Measurements from ENCODE around the gene KRT77.
"Not testable (repeated sequence)": the region's sequence is repeated elsewhere in the genome, so short reads cannot be mapped to it uniquely, and the experiment has no call there.

KRT77 gene

GRCh38 chr12:52674433-52674775, 28.9 kb downstream of the KRT77 start:
- no peak for DNase-seq

GRCh38 chr12:52673713-52674432, 29.5 kb downstream of the KRT77 start:
- DNase-seq = no peak

GRCh38 chr12:52673217-52673616, 30.1 kb downstream of the KRT77 start:
- DNase-seq = no peak

GRCh38 chr12:52672321-52672933, 30.9 kb downstream of the KRT77 start:
- DNase-seq = no peak

GRCh38 chr12:52670961-52671360, 32.4 kb downstream of the KRT77 start:
- no peak for DNase-seq

GRCh38 chr12:52670506-52670905, 32.8 kb downstream of the KRT77 start:
- no peak for DNase-seq

GRCh38 chr12:52669941-52670340, 33.4 kb downstream of the KRT77 start:
- not testable (repeated sequence) for DNase-seq

- no peak for DNase-seq
Measured at GRCh38 chr12:52669426-52669825, 33.9 kb downstream of the KRT77 start.

- DNase-seq = no peak
Measured at GRCh38 chr12:52667931-52668330, 35.4 kb downstream of the KRT77 start.

GRCh38 chr12:52667509-52667908, 35.8 kb downstream of the KRT77 start:
- DNase-seq = no peak

- no peak for DNase-seq
Measured at GRCh38 chr12:52666471-52666870, 36.9 kb downstream of the KRT77 start.

- no peak for DNase-seq
Measured at GRCh38 chr12:52663420-52663819, 39.9 kb downstream of the KRT77 start.

- DNase-seq = no peak
Measured at GRCh38 chr12:52662918-52663229, 40.5 kb downstream of the KRT77 start.

- no peak for DNase-seq
Measured at GRCh38 chr12:52662093-52662917, 41.0 kb downstream of the KRT77 start.

GRCh38 chr12:52661668-52662067, 41.7 kb downstream of the KRT77 start:
- DNase-seq = no peak

GRCh38 chr12:52660934-52661499, 42.3 kb downstream of the KRT77 start:
- DNase-seq = no peak

GRCh38 chr12:52659951-52660350, 43.4 kb downstream of the KRT77 start:
- DNase-seq = no peak

- DNase-seq = no peak
Measured at GRCh38 chr12:52659395-52659794, 43.9 kb downstream of the KRT77 start.

- DNase-seq = no peak
Measured at GRCh38 chr12:52658196-52658595, 45.1 kb downstream of the KRT77 start.

GRCh38 chr12:52657250-52657902, 45.9 kb downstream of the KRT77 start:
- no peak for DNase-seq

- no peak for DNase-seq
Measured at GRCh38 chr12:52656616-52657015, 46.7 kb downstream of the KRT77 start.

- no peak for DNase-seq
Measured at GRCh38 chr12:52655720-52656124, 47.6 kb downstream of the KRT77 start.

- DNase-seq = no peak
Measured at GRCh38 chr12:52655251-52655650, 48.1 kb downstream of the KRT77 start.

All from right forelimb (tissue), 1 donor.